HFF-Myc (cell line): Measurements from ENCODE around the gene PXDC1.

Experiments used
- DNase-seq: peaks from one replicate; pipeline ENCODE4 v3.0.0-alpha.2; 2011; ENCODE audit warnings: low read depth; ENCODE audit errors: extremely low read depth
- H3K4me3 ChIP-seq: replicated peaks from 2 replicates; pipeline ENCODE4 v1.5.1; 2011; ENCODE audit warnings: low read depth, mild to moderate bottlenecking, control low read depth, low read length
- CTCF ChIP-seq: IDR thresholded peaks from 2 replicates; pipeline ENCODE4 v1.5.1; 2012; ENCODE audit warnings: mild to moderate bottlenecking, low read depth, low read length, control low read depth; ENCODE audit errors: missing control alignments

PXDC1 gene, protein sequence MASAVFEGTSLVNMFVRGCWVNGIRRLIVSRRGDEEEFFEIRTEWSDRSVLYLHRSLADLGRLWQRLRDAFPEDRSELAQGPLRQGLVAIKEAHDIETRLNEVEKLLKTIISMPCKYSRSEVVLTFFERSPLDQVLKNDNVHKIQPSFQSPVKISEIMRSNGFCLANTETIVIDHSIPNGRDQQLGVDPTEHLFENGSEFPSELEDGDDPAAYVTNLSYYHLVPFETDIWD

GRCh38 chr6:3751077-3751729 is at the start of gene PXDC1:
Gene PXDC1, minus strand, starts transcription at chr6:3751713. Its CDS starts 182 bp downstream, at chr6:3751531.
- H3K4me3 ChIP-seq, result peak within 1 kb of the TSS; percentile 67
- no peak for DNase-seq
- TF ChIP-seq CTCF, result no peak

- no peak for DNase-seq
- no peak overlapping the region for H3K4me3 ChIP-seq
- no peak for TF ChIP-seq CTCF
These were observed 49.5 kb upstream of the PXDC1 start for GRCh38 chr6:3800850-3801591.

- no peak for DNase-seq
- no peak for TF ChIP-seq CTCF
- H3K4me3 ChIP-seq, result no peak overlapping the region
These were observed 48.2 kb upstream of the PXDC1 start for GRCh38 chr6:3799719-3800118.

DNA sequence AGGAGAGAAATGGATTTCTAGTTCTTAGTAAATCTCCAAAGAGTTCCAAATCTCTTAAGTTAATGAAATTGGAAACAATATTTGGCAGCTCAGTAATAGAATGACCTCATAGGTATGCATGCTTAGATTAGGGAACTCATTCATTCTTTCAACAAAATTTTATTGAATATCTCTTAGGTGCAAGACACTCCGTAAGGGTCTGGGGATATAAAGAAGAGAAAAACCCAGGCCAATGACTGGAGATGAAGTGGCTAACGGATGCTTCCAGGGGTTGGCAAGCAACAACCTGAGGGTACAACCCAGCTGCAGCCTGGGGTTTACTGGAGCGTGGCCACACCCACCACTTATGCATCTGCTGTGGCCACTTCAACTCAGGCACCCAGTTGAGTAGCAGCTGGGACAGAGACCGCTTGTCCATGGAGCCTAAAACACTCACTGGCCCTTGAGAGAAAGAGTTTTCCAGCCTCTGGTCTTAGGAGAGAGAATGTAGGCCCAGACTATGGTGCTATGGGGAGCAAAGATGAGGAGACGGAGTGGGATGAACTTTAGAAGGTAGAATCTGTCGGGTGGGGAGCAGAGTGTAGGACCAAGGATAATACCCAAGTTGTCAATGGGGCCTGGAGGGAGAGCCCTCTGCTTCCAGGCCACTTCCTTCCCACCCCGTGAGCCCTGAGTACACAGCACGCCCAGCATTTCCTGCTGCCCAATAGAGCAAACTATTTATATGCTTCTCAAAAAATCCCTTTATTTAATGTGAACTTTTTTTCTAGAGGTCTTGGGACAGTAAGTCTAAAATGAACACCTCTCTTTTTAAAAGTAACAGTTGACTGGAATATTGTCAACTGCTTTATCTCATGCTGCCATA is 46.8 kb upstream of the PXDC1 start:
- no peak for DNase-seq
- no peak overlapping the region for H3K4me3 ChIP-seq

GRCh38 chr6:3797231-3798054 is 45.9 kb upstream of the PXDC1 start:
- DNase-seq, result no peak
- TF ChIP-seq CTCF, result no peak
- H3K4me3 ChIP-seq, result no peak overlapping the region

More for the DNA sequence above, 46.8 kb upstream of the PXDC1 start:
- no peak for TF ChIP-seq CTCF

- H3K4me3 ChIP-seq, result no peak overlapping the region
- no peak for DNase-seq
- no peak for TF ChIP-seq CTCF
These were observed 45.2 kb upstream of the PXDC1 start for GRCh38 chr6:3796719-3797041.
